Fibroblast of lung (primary cell): ENCODE measurements around the gene FAM13A.

ENCODE experiments used
- EZH2 ChIP-seq: IDR thresholded peaks from 2 replicates; pipeline ENCODE4 v1.5.1; 2012; ENCODE audit warnings: low read length, control low read depth, mild to moderate bottlenecking; ENCODE audit errors: missing control alignments
- TF ChIP-seq, protein P1 (sequence below), 2 donors: IDR thresholded peaks in 1 of 2; conservative IDR thresholded peaks in 1 of 2; 1 replicate in 1 of 2; 2 replicates in 1 of 2; pipeline ENCODE4 v1.5.1; 2011 to 2012; ENCODE audit warnings: low read length in 2 of 2, control low read depth in 1 of 2, inconsistent platforms in 1 of 2, low read depth in 1 of 2, mild to moderate bottlenecking in 1 of 2

DNA sequence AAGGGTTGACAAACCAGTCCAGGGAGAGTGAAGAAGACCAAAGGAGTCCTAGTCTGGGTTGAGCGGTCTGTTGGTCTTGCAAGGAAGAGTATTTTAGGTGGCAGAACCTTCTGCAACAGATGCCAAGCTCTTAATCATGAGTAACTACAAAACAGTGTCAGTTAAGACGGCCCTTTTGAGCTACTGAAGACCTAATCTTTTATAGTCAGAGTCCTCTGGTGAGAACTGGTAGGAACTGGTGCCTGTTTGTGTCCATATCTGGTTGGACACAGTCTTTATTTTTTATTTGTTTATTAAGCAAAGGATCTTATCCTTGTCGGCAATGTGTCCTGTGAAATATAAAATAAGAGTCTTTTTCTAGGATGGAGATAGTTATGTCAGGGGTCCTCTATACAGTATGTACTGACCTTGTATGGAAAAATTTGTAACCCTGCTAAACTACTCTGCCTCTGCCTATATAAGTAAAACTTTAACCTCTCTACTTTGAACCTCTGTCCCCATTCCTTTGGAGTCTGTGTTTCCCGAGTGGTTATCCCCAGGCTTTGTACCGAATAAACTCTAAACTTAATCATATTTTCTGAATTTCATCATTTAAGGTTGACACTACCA, 47.1 kb downstream of the FAM13A start:
- TF ChIP-seq, protein P1, sequence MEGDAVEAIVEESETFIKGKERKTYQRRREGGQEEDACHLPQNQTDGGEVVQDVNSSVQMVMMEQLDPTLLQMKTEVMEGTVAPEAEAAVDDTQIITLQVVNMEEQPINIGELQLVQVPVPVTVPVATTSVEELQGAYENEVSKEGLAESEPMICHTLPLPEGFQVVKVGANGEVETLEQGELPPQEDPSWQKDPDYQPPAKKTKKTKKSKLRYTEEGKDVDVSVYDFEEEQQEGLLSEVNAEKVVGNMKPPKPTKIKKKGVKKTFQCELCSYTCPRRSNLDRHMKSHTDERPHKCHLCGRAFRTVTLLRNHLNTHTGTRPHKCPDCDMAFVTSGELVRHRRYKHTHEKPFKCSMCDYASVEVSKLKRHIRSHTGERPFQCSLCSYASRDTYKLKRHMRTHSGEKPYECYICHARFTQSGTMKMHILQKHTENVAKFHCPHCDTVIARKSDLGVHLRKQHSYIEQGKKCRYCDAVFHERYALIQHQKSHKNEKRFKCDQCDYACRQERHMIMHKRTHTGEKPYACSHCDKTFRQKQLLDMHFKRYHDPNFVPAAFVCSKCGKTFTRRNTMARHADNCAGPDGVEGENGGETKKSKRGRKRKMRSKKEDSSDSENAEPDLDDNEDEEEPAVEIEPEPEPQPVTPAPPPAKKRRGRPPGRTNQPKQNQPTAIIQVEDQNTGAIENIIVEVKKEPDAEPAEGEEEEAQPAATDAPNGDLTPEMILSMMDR (conservative IDR thresholded peaks at IDR 0.05 in 1 of 2, IDR thresholded peaks at IDR 0.05 in 1 of 2; ENCODE audit: low read depth in 1 of 2, low read length in 2 of 2): no peak
- no peak for TF ChIP-seq EZH2
